ENCODE data around the gene TAMM41. TPM values are rescaled to one million over a fixed set of nuclear protein-coding genes. Genes with fewer than 3 reads are reported as not detected.

Gene TAMM41
- total and polyA plus RNA-seq, 2 experiments from 2014 or later: 8.2 to 18.1 TPM

- no peak overlapping the region for H3K27ac ChIP-seq
- H3K27me3 ChIP-seq (replicated peaks; ENCODE audit: insufficient read depth): no peaks in the 10 kb centered on the region
- WGBS, 2 experiments (ENCODE audit: low coverage in 1 of 2, low lambda C conversion rate in 2 of 2, missing lambda C conversion rate in 2 of 2): 94 to 100% methylated on average over 1 of the region's 1 CpG
- no peaks in the 10 kb centered on the region for H3F3A ChIP-seq (ENCODE audit: insufficient read depth)
- no peaks in the 10 kb centered on the region for H3K9me2 ChIP-seq (ENCODE audit: insufficient read depth)
- TF ChIP-seq EZH2phosphoT487 (IDR thresholded peaks at IDR 0.05; ENCODE audit: insufficient read depth, low read depth) (no peak), EZH2 (IDR thresholded peaks at IDR 0.05; ENCODE audit: insufficient read depth, poor library complexity, severe bottlenecking) (no peak)
- H3K4me3 ChIP-seq: no peak overlapping the region
- no peaks in the 10 kb centered on the region for H3K36me3 ChIP-seq (ENCODE audit: low read depth)
- H3K9ac ChIP-seq: no peak overlapping the region
- no peaks in the 10 kb centered on the region for H3K9me3 ChIP-seq (ENCODE audit: low read depth)
- no peak overlapping the region for H3K4me2 ChIP-seq (ENCODE audit: unreplicated experiment)
- no peaks in the 10 kb centered on the region; the same call in 1 of the 2 replicates for H4K20me1 ChIP-seq (ENCODE audit: insufficient read depth)
- H2AFZ ChIP-seq: no peak overlapping the region
- in situ Hi-C loops (cut with MboI): no loop called here
- DNase-seq: no peak
- H3K79me2 ChIP-seq (ENCODE audit: insufficient read depth): no peaks in the 10 kb centered on the region
- H3K4me1 ChIP-seq (ENCODE audit: insufficient read depth): no peaks in the 10 kb centered on the region
These were observed 66.3 kb downstream of the TAMM41 start for GRCh38 chr3:11780341-11780740.

DNA sequence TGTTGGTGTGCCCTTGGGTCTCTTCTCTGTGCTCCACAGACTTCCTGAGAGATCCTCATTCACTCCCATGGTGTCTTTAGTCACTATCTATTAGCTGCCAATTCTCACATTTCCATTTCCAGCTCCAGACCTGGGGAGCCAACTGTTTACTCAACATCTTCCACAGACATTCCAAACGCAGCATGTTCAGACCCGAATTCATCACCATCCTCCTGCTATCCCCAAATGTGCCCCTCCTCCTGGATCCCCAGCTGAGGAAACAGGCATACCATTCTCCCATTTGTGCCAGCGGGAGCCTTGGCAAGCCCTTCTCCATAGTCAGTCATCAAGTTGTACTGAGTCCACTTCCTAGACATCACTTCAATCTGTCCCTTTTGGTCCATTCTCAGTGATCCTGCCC lies 67.1 kb downstream of the TAMM41 start:
- in situ Hi-C loops (cut with MboI): no loop called here
- Histone ChIP-seq H3K27ac (no peak overlapping the region), H3K4me3 (no peak overlapping the region), H3F3A (ENCODE audit: insufficient read depth) (no peaks in the 10 kb centered on the region), H3K4me1 (ENCODE audit: insufficient read depth) (no peaks in the 10 kb centered on the region), H2AFZ (no peak overlapping the region), H3K79me2 (ENCODE audit: insufficient read depth) (no peaks in the 10 kb centered on the region), H3K9me3 (ENCODE audit: low read depth) (no peaks in the 10 kb centered on the region), H3K9ac (no peak overlapping the region), H3K27me3 (replicated peaks; ENCODE audit: insufficient read depth) (no peaks in the 10 kb centered on the region), H3K36me3 (ENCODE audit: low read depth) (no peaks in the 10 kb centered on the region), H3K9me2 (ENCODE audit: insufficient read depth) (no peaks in the 10 kb centered on the region), H3K4me2 (ENCODE audit: unreplicated experiment) (no peak overlapping the region), H4K20me1 (ENCODE audit: insufficient read depth) (no peaks in the 10 kb centered on the region; the same call in 1 of the 2 replicates)
- no peak for DNase-seq
- TF ChIP-seq EZH2phosphoT487 (IDR thresholded peaks at IDR 0.05; ENCODE audit: insufficient read depth, low read depth): no peak
- no peak for TF ChIP-seq EZH2 (IDR thresholded peaks at IDR 0.05; ENCODE audit: insufficient read depth, poor library complexity, severe bottlenecking)
- 37 to 47% methylated on average over 3 of the region's 3 CpGs for WGBS, 2 experiments (ENCODE audit: low coverage in 1 of 2, low lambda C conversion rate in 2 of 2, missing lambda C conversion rate in 2 of 2)

- in situ Hi-C loops (cut with MboI): no loop called here
These were observed 68.4 kb downstream of the TAMM41 start for GRCh38 chr3:11778248-11778647.

DNA sequence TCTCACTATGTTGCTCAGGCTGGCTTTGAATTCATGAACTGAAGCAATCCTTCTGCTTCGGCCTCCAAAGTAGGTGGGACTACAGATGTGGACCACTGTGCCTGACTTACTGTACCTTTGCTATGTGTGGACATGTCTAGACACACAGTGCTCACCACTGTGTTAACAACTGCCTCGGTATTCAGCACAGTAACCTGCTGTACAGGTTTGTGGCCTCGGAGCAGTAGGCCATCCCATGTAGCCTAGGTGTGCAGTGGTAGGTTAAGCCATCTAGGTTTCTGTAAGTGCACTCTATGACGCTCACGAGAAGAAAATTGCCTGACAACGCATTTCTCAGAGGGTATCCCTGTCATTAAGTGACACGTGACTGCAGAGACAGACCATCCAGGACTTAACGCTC lies 70.3 kb downstream of the TAMM41 start:
- H3K4me3 ChIP-seq: no peak overlapping the region
- 97 to 98% methylated on average over 8 of the region's 8 CpGs for WGBS, 2 experiments (ENCODE audit: low coverage in 1 of 2, low lambda C conversion rate in 2 of 2, missing lambda C conversion rate in 2 of 2)
- H3K36me3 ChIP-seq (ENCODE audit: low read depth): no peaks in the 10 kb centered on the region
- no peaks in the 10 kb centered on the region for H3K9me3 ChIP-seq (ENCODE audit: low read depth)
- H3K79me2 ChIP-seq (ENCODE audit: insufficient read depth): no peaks in the 10 kb centered on the region
- H3F3A ChIP-seq (ENCODE audit: insufficient read depth): no peaks in the 10 kb centered on the region
- H3K9ac ChIP-seq: no peak overlapping the region
- in situ Hi-C loops (cut with MboI): no loop called here
- peaks cover 9% of the 10 kb centered on the region for H3K4me1 ChIP-seq (ENCODE audit: insufficient read depth)
- H3K4me2 ChIP-seq (ENCODE audit: unreplicated experiment): no peak overlapping the region
- no peak overlapping the region for H2AFZ ChIP-seq
- no peaks in the 10 kb centered on the region; the same call in 1 of the 2 replicates for H4K20me1 ChIP-seq (ENCODE audit: insufficient read depth)
- H3K27ac ChIP-seq: no peak overlapping the region
- H3K9me2 ChIP-seq (ENCODE audit: insufficient read depth): no peaks in the 10 kb centered on the region
- no peak for DNase-seq
- TF ChIP-seq EZH2 (IDR thresholded peaks at IDR 0.05; ENCODE audit: insufficient read depth, poor library complexity, severe bottlenecking) (no peak), EZH2phosphoT487 (IDR thresholded peaks at IDR 0.05; ENCODE audit: insufficient read depth, low read depth) (no peak)
- no peaks in the 10 kb centered on the region for H3K27me3 ChIP-seq (replicated peaks; ENCODE audit: insufficient read depth)

More at GRCh38 chr3:11778248-11778647, 68.4 kb downstream of the TAMM41 start:
- Histone ChIP-seq H3K9me2 (ENCODE audit: insufficient read depth) (no peaks in the 10 kb centered on the region), H3K27me3 (replicated peaks; ENCODE audit: insufficient read depth) (no peaks in the 10 kb centered on the region), H3K36me3 (ENCODE audit: low read depth) (no peaks in the 10 kb centered on the region), H3K4me1 (ENCODE audit: insufficient read depth) (no peaks in the 10 kb centered on the region), H3F3A (ENCODE audit: insufficient read depth) (no peaks in the 10 kb centered on the region), H3K79me2 (ENCODE audit: insufficient read depth) (no peaks in the 10 kb centered on the region), H3K4me3 (no peak overlapping the region), H3K9me3 (ENCODE audit: low read depth) (no peaks in the 10 kb centered on the region), H3K27ac (no peak overlapping the region), H3K9ac (no peak overlapping the region), H2AFZ (no peak overlapping the region), H3K4me2 (ENCODE audit: unreplicated experiment) (no peak overlapping the region), H4K20me1 (ENCODE audit: insufficient read depth) (no peaks in the 10 kb centered on the region; the same call in 1 of the 2 replicates)
- WGBS, 2 experiments (ENCODE audit: low coverage in 1 of 2, low lambda C conversion rate in 2 of 2, missing lambda C conversion rate in 2 of 2): 95 to 100% methylated on average over 2 of the region's 2 CpGs
- DNase-seq: no peak
- TF ChIP-seq EZH2phosphoT487 (IDR thresholded peaks at IDR 0.05; ENCODE audit: insufficient read depth, low read depth) (no peak), EZH2 (IDR thresholded peaks at IDR 0.05; ENCODE audit: insufficient read depth, poor library complexity, severe bottlenecking) (no peak)

DNA sequence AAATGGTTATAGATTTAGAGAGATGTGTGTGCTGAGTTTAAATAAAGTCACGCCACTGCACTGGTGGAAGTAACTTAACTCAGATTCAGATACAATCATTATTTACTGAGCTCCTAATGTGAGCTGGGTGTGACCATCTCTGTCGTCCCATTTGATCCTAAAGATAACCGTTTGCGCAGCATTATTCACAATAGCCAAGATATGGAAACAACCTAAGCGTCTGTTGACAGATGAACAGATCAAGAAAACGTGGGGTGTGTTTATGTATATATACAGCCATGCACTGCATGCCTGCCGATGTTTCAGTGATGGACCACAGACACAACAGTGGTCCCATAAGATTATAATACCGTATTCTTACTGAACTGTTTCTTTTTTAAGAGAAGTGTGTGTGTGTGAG lies 71.2 kb downstream of the TAMM41 start:
- Histone ChIP-seq H3K27ac (no peak overlapping the region), H3K79me2 (ENCODE audit: insufficient read depth) (no peaks in the 10 kb centered on the region), H3K27me3 (replicated peaks; ENCODE audit: insufficient read depth) (no peaks in the 10 kb centered on the region), H3K36me3 (ENCODE audit: low read depth) (no peaks in the 10 kb centered on the region), H2AFZ (no peak overlapping the region), H3F3A (ENCODE audit: insufficient read depth) (no peaks in the 10 kb centered on the region; the same call in 1 of the 2 replicates), H3K9me2 (ENCODE audit: insufficient read depth) (no peaks in the 10 kb centered on the region), H4K20me1 (ENCODE audit: insufficient read depth) (no peaks in the 10 kb centered on the region; the same call in 1 of the 2 replicates), H3K9me3 (ENCODE audit: low read depth) (no peaks in the 10 kb centered on the region), H3K4me2 (ENCODE audit: unreplicated experiment) (no peak overlapping the region), H3K9ac (no peak overlapping the region), H3K4me1 (ENCODE audit: insufficient read depth) (peaks cover 17% of the 10 kb centered on the region), H3K4me3 (no peak overlapping the region)
- in situ Hi-C loops (cut with MboI): no loop called here
- TF ChIP-seq EZH2 (IDR thresholded peaks at IDR 0.05; ENCODE audit: insufficient read depth, poor library complexity, severe bottlenecking) (no peak), EZH2phosphoT487 (IDR thresholded peaks at IDR 0.05; ENCODE audit: insufficient read depth, low read depth) (no peak)
- DNase-seq: no peak
- 95 to 97% methylated on average over 8 of the region's 8 CpGs for WGBS, 2 experiments (ENCODE audit: low coverage in 1 of 2, low lambda C conversion rate in 2 of 2, missing lambda C conversion rate in 2 of 2)
